HG02840 (cell line): ENCODE results near the gene SCYGR3.

Experiments used
- ATAC-seq: cut with Tn5 transposase; IDR thresholded peaks from one replicate; pipeline ENCODE4 v1.9.1; 2021; ENCODE audit warnings: mild to moderate bottlenecking, moderate library complexity, moderate number of reproducible peaks; ENCODE audit not compliant: unreplicated experiment, low FRiP score

SCYGR3 gene, protein sequence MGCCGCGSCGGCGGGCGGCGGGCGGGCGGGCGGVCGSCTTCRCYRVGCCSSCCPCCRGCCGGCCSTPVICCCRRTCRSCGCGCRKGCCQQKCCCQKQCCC

DNA sequence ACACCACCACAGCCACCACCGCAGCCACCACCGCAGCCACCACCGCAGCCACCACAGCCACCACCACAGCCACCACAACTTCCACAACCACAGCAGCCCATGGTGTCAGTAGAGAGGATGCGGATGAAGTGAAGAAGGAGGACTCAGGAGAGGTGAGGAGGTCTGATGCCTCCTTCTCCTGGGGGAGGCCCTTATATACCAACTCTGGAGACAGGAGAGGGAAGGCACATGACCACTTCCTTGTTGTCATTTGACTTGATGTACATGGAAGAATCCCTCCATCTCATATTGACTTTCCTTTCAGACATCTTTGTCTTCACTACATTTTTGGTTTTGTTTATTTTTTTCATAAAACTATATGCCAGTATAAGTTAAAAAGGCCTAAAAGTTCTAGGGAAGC, at the start of gene SCYGR3:
TSS of gene SCYGR3 (minus strand) at position 101 of the 400 bp plus-strand sequence. CDS start at position 101, 0 bp downstream.
- ATAC-seq: no peak

DNA sequence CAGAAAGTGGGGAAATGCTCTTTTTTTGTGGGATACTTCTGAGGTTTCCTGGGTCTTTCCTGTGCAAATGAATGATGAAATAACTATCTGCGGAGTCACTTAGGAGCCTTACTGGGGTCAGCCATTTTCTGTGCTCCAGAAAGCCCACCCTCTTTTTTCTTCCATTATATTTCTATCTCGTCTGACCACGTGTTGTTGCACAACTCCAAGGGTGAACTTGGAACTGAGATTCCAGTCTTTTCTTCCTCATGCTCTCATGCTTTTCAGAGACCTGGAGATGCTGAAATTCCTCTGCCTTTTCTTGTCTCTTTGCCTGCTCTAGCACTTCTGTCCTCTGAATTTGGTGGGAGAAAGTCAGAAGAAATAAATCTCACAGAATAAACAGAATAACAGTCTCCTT, 47.2 kb upstream of the SCYGR3 start:
- ATAC-seq: no peak

DNA sequence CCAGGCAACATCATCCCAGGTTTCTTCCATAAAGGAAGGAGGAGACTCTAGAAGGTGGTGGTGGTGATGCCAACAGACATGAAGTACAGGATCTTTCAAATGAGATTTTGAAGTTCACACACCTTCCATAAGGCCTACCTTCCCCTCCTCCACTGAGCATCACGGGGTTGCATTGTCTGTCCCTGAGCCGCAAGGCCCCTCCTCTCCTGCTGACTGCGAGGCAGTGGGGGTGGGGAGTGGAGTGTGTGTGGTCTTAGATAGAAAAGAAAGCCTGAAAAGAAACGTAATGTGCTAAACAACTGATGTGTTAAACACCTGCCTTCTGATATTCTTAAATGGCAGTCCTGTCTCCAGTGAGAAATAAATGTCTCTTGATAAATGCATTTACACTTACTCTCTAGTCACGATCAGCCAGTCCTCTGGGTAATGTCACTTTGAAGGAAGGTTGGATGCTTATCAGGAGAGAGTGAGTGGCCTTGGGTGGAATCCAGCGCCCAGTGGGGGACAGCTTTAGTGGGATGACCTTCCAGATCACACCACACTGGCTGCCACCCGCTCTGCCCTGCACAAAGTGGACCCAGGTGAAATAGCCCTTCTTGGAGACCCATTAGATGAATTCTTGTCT, 46.5 kb upstream of the SCYGR3 start:
- no peak for ATAC-seq

DNA sequence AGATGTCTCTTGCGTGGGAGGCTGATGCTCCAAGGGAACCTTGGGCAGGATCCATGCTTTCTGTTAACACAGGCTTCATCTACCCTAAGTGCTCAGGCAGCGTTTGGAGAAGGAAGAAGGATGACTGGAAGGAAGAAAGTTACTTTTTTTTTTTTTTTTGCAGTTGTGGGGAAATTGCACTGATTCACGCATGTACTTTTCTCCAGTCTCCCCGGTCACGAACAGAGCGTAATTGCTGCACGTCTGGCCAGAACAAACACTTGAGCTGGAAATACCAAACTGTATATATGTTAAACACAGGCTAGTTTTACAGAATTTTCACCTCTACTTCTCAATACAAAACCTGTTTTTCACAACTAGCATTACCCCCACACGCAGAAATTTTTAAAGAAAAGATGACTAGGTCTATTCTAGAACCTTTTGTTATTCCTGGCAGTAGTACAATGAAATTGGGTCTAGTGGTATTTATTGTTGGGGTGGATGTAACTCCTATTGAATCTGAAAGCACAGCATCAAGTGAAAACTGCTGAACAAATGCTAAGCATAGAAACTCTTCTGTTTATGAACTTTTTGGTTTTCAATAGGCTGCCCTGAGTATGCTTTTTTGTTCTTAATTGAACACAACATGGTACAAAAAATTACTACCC, 42.7 kb upstream of the SCYGR3 start:
- no peak for ATAC-seq

DNA sequence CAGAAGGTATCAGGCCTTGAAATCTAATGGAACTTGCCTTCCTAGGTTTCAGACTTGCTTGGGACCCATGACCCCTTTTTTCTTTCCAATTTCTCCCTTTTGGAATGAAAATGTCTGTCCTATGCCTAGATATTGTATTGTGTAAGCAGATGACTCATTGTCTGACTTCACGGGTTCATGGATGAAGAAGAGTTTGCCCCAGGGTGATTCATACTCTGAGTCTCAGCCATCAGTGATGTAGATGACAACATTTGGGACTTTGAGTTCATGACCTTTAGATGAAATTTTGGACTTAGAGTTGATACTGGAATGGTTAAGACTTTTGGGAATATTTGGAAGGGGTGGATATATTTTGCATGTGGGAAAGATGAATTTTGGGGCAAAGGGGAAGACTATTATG, 40.8 kb upstream of the SCYGR3 start:
- no peak for ATAC-seq

DNA sequence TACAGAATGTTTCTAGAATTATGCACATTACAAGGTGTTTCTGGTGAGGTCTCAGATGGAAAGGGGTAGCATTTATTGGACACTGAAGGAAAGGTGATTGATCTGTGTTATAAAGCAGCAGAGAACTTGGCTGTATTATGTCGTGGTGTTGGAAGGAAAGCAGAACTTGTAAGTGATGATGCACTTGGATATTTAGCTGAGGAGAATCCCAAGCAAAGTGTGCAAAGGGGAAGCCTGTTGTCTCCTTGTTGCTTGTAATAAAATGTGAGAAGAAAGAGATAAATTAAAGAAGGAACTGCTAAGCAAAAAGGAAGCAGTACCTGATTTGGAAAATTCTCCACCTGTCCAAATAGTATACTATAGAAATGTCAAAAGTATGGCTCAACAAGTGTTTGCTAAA, 39.8 kb upstream of the SCYGR3 start:
- ATAC-seq: no peak

DNA sequence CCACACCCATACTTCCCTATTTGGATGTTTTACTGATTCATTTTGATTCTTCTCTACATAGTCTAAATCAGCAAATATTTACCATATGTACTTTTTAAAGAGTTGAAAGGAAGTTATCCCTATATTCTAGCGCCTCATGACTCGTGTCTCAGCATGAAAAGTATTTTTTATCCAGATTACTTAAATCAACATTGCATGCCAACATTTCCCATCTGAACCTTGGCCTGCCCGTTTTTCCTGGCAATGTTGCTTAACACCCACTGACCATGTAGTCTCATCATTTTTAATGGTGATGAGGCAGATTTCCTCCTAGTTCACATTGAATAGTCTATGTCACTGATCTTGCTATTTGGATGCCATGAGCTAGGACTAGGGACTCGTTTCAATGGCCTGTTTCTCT, 38.8 kb upstream of the SCYGR3 start:
- no peak for ATAC-seq

DNA sequence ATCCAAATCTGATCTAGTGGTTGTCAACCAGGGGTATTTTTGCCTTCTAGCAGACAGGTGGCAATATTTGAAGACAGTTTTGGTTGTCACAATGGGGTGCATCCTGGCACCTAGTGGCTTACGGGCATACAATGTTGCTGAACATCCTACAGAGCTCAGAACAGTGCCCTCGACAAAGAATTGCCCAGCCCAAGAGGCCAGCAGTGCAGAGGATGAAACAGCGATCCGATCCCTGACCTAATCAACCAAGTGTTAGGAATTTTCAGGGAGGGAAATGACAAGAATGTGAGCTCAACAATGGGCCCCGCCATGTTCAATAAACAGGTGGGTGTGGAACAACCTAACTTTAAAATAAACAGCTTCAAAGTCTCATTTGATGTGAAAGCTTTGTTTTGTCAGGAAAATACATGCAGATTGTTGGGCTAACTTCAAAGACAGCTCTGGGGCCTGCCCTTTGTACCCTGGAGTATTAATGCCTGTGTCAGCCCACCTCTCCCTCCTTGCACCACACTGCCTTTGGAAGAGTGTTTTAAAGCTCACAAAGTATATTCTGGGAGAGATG, 29.4 kb upstream of the SCYGR3 start:
- no peak for ATAC-seq

DNA sequence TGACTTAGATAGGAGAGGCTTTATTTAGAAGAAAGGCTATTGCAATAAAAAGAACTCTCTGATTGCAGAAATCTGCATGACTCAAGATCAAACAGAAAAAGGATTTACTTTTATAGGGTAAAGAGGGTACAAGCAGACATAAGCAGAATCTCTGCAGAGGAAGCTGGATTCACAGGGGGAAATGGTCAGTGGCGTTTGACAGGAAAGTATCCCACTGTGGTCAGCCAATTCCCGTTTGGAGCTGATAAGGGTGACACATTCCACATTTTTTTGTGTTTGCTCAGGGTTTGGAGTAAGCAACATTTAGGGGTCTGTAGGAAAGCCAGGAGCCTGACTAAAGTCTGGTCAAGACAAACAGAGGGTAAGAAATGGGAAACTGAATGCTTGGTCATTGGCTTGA, 28.0 kb upstream of the SCYGR3 start:
- ATAC-seq: no peak

DNA sequence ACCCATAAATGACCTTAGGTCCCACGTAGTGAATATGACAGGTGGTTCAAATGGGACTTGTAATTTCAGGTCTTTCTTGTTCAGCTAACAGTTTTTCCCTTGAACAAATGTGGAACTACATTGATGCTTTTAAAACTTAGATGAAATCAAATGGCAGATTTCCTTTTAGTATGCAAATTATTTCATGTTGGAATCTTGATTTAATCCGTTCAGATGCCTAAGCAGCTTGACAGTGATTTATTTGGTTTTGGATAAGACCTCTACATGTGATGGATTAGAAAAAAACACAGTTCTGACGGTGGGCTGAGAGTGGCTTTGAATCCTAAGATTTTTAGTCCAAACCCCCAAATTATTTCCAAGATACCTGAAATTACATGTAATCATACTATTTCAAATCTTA, 19.6 kb upstream of the SCYGR3 start:
- ATAC-seq: no peak

DNA sequence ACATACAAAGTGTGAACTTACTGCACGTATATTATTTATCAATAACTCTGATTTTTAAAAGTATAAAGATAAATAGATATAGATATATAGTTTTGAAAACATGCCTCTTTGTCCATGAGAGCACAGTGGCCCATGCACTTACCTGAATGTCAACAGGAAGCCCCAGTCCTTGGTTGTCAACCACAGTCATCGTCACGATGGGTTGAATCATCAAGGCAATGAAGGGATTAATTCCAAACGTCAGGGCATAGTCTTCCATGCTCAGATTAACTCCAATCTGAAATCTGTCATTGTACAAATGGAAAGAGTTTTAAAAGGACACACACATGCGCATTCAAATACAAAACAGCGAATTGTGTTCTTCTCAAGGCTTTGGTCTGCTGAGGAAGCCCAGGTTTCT, 18.2 kb upstream of the SCYGR3 start:
- ATAC-seq: no peak

DNA sequence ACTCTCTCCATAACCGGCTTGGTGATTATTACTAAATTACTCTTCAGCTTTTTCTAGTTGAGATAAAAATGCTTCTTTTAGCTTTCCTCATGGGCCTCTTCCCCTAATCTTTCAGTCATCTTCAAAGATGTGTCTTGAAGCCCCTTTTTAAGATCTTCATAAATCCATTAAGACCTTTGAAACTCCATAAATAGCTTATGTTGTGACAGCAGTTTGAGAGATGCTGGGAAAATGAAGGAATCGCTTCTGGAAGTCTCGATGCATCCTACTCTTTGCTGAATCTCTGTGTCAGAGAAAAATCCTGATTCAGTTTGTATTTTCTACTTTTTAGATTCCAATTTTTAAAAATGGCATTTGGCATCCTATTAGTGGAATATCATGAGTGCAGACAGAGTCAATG, 15.7 kb upstream of the SCYGR3 start:
- ATAC-seq: no peak

DNA sequence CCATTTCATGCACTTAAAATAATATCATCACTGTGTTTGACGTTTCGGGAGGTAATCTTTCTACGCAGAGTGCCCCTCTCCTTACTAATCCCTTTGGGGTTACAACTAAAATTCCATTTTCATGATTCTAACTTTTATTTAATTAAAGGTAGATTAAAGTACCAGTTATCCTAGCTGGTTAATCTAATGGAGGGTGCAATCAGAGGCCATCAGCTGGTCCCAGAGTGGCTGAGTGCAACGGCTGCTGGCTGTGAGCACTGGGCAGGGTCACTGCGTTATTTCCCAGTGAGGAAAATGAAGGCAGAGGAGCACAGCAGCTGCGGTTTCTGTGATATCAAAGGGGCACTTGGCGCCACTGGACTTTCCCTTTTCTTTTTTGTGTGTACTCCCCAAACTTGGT, 14.8 kb upstream of the SCYGR3 start:
- no peak for ATAC-seq

DNA sequence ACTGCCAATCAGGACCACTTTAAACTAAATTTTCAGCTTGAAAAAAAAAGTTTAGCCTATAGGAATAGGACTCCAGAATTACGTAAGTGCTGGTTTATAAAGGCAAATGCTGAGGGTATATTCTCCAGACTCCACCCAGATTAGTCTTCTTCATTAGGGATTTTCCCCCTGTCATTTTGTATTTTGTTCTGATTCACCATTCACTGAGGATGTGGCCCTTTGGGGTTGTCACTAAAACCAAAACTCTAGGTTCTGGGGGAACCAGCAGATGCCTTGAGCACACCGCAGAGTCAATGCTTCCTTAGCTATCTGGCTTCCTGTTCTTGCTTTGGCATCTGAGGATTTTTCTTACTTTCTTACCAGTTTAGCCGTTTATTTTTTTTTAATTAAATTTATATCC, 13.1 kb upstream of the SCYGR3 start:
- ATAC-seq: peak; percentile 88

DNA sequence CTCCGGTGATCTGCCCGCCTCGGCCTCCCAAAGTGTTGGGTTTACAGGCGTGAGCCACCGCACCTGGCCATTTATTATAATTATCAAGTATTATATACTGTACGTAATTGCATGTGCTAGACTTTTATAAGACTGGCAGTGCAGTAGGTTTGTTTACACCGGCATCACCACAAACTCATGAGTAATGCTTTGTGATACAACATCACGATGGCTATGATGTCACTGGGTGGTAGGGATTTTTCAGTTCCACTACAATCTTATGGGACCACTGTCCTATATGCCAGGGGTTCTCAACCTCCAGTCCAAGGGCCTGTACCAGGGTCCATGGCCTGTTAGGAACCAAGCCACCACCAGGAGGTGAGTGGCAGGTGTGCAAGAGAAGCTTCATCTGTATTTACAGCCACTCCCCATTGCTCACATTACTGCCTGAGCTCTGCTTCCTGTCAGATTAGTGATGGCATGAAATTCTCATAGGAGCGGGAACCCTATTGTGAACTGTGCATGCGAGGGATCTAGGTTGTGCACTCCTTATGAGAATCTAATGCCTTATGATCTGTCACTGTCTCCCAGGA, 12.0 kb upstream of the SCYGR3 start:
- ATAC-seq: no peak

DNA sequence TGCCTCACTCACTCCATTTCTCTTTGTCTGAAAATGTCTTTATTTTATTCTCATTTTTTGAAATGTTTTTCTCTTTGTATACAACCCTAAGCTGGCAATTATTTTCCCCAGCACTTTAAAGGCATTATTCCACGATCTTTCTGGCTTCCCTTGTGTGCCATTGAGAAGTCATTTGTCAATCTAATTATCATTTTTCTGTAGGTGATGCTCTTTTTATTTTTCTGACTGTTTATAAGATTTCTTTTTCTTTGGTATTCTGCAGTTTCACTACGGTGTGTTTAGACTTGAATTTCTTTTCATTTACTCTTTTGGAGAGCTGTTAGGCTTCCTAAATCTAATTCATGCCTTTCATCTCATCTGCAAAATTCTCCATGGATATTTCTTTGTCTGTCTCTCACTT, 10.8 kb upstream of the SCYGR3 start:
- no peak for ATAC-seq

DNA sequence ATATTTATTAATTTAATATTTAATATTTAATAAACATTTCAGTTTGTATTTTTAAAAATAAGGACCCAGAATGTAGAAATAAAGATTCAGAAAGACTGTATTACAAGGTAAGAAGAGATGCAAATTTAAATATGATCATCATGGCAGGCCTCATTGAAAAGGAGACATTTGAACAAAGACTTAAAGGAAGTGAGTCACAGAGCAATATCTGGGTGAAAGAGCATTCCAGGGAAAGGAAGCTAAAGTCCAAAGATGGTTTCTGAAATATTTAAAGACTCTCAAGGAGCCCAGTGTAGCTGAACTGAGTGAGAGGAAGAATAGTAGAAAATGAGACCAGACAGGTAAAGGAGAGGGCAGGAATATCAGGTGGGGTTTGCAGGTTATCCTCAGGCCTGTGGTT, 8.6 kb upstream of the SCYGR3 start:
- ATAC-seq: no peak

DNA sequence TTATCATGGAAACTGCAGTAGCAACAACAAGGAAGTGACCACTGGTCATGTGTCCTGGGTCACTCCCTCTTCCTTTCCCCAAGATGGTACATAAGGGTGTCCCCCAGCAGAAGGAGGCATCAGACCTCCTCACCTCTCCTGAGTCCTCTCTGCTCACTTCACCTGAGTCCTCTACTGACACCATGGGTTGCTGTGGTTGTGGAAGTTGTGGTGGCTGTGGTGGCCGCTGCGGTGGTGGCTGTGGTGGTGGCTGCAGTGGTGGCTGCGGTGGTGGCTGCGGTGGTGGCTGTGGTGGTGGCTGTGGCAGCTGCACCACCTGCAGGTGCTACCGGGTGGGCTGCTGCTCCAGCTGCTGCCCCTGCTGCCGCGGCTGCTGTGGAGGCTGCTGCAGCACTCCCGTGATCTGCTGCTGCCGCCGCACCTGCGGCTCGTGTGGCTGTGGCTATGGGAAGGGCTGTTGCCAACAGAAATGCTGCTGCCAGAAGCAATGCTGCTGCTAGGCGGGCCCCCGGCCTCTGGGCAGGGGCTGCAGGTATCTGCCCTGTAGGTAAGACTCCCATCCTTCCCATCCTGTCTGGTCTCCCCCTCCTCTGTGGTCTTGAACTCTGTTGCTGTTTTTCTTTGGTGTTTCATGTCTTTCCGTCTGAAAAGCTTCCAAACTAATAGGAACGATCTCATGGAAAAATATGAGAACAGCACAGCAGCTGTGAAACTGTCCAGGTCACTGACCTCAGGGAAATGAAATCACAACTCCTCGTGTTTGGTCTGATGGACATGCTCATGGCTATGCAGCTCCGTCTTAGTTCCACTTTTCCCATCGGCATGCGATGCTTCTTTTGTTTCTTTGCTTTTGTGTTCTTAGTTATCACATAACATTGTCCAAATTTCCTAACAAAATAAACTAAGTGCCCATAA, 2.9 kb upstream of the SCYGR3 start, which contains the start of gene SCYGR4:
TSS of gene SCYGR4 (plus strand) at position 183 of the 915 bp plus-strand sequence. CDS start at position 183, 0 bp downstream.
- ATAC-seq: no peak

DNA sequence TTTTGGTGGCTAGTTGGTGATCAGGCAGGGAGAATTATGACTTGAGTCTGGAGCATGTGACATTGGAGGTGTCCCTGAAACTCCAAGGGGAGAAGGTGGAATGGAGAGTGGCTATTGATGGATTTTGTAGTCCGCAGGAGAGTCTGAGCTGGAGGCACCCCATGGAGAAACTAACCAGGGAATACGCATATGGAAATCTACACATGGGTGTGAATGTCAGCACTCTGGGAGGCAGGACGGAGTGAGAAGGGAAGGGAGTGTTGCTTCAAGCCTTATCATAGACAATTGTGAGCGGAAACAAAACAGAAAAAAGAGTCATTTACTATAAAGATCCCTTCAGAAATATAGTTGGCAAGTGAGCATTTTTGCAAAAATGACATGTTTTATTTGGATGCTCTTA, 2.0 kb upstream of the SCYGR3 start:
- ATAC-seq: no peak

DNA sequence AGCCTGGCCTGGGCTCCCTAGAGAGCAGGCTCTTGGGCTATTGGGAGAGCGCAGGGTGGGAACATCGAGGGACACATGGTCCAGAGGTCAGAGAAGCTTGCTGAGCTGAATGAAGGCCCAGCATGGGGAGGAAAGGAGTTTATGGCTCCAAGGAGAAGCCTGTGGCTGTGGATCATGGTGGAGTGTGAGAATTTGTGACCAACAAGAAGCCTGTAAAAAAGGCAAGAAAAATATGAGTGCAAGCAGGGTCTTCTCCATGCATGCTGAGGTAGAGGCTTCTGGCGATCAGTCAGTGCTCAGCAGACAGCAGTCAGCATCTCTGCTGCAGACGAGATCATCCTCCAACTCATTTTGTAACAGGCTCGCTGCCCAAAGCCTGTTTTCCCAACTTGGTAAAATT, 1.3 kb upstream of the SCYGR3 start:
- ATAC-seq: no peak

DNA sequence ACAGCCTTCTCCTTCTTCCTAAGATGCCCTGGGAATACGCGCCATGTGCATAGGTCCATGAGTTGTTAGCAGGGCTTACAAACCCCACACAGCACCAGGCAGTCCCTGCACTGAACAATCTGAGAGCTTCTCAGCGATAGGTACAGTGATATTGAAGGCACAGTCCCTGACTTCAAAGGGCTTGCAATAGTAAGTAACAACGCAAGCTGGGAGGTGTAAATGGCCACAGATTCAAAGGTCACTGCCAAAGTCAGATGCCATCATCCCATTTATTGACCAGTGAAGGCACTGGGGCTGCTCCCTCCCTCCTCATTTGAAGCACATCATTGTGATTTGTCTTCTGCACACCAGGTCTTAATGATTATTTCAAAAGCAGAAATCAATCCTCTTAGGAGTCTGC, 541 bp upstream of the SCYGR3 start:
- ATAC-seq: no peak
